ENCODE measurements around the gene TMEM151B. TPM values are rescaled to one million over a fixed set of nuclear protein-coding genes. Genes with fewer than 3 reads are reported as not detected.

The TMEM151B gene
- polyA plus RNA-seq, 2 of the 4 experiments (the other 2 are of a cell fraction): 0.01 TPM; not detected in 1

GRCh38 chr6:44226368-44227147 is 43.7 kb upstream of the TMEM151B start:
- no peak overlapping the region; the same call in 2 of the 3 replicates for H3K4me2 ChIP-seq
- H3K27ac ChIP-seq: no peak overlapping the region
- no peak for DNase-seq (ENCODE audit: low read depth in 1 of 2, low spot score in 1 of 2)
- H3K4me3 ChIP-seq: no peak overlapping the region
- FAIRE-seq: no peak
- H3K4me1 ChIP-seq: peaks cover 40% of the 10 kb centered on the region
- ChIA-PET CTCF (interaction anchor here (0.9 to 9.2 kb wide), 4 partner anchors 9 to 56 kb away, joined by 3 to 111 read pairs (median 9); no protein-coding TSS in a partner anchor), POLR2A (no interaction called here)
- ATAC-seq: no peak
- H3K9me3 ChIP-seq: no peaks in the 10 kb centered on the region
- 85% methylated on average over 11 of the region's 15 CpGs for WGBS (ENCODE audit: missing lambda C conversion rate)
- TF ChIP-seq MAZ (IDR thresholded peaks at IDR 0.05; ENCODE audit: borderline replicate concordance, low read depth, low read length): no peak
- TF ChIP-seq ZSCAN20 (CRISPR knock-in tag; IDR thresholded peaks at IDR 0.05): no peak
- TF ChIP-seq, protein P1, sequence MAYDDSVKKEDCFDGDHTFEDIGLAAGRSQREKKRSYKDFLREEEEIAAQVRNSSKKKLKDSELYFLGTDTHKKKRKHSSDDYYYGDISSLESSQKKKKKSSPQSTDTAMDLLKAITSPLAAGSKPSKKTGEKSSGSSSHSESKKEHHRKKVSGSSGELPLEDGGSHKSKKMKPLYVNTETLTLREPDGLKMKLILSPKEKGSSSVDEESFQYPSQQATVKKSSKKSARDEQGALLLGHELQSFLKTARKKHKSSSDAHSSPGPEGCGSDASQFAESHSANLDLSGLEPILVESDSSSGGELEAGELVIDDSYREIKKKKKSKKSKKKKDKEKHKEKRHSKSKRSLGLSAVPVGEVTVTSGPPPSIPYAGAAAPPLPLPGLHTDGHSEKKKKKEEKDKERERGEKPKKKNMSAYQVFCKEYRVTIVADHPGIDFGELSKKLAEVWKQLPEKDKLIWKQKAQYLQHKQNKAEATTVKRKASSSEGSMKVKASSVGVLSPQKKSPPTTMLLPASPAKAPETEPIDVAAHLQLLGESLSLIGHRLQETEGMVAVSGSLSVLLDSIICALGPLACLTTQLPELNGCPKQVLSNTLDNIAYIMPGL (CRISPR knock-in tag; IDR thresholded peaks at IDR 0.05; ENCODE audit: borderline replicate concordance): no peak
- no peak for TF ChIP-seq SMC3 (IDR thresholded peaks at IDR 0.05)
- TF ChIP-seq BHLHE40 (IDR thresholded peaks at IDR 0.05; ENCODE audit: low read depth, low read length): no peak
- no peak for TF ChIP-seq KDM5A (IDR thresholded peaks at IDR 0.05)
- no peak for TF ChIP-seq BCL3 (IDR thresholded peaks at IDR 0.05)
- no peak for TF ChIP-seq GATA3 (IDR thresholded peaks at IDR 0.05; ENCODE audit: borderline replicate concordance)
- no peak for TF ChIP-seq E2F6 (IDR thresholded peaks at IDR 0.05; ENCODE audit: borderline replicate concordance, low read depth)
- TF ChIP-seq SREBF2 (IDR thresholded peaks at IDR 0.05): no peak
- TF ChIP-seq HOXB13 (CRISPR knock-in tag; IDR thresholded peaks at IDR 0.05; ENCODE audit: low read depth): no peak
- TF ChIP-seq ESRRA (IDR thresholded peaks at IDR 0.05; ENCODE audit: borderline replicate concordance, low read length): no peak
- no peak for TF ChIP-seq NR3C1 (IDR thresholded peaks at IDR 0.05)
- no peak for TF ChIP-seq RCOR1 (IDR thresholded peaks at IDR 0.05; ENCODE audit: low read depth, low read length)
- TF ChIP-seq ZFP36 (IDR thresholded peaks at IDR 0.05; ENCODE audit: borderline replicate concordance, partially characterized antibody): no peak
- no peak for TF ChIP-seq NFE2L2 (conservative IDR thresholded peaks at IDR 0.05; ENCODE audit: low read length)
- no peak for TF ChIP-seq USF2 (IDR thresholded peaks at IDR 0.05)

DNA sequence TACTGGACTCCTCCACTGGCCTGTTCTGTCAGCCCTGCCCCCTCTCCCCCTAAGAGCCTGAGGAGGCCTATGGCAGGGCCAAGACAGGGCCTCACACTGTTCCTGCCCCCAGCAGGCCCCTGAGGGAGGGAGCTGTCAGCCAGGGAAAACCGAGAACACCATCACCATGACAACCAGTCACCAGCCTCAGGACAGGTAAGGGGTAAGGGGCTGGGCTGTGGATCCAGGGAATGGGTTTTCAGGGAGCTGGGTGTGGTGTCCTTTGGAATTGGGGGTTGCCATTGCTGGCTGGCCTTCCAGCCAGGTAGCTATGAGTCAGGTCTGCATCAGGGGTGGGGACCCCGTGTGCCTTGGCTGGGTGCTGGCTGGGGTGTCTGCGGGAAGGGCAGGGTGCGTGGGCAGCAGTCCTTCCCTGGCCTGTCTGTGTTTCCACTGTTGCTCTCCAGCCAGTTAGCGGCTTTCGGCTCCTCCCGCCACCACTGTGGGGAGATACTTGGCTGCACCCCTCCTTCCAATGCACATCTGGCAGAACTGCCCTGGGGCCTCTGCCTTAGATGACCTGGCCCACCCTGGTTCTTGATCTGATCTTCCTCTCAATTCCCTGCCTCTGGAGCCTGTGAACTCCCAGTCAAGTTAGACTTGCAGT is 43.0 kb upstream of the TMEM151B start:
- ATAC-seq (no peak), FAIRE-seq (no peak), DNase-seq (ENCODE audit: low read depth in 1 of 2, low spot score in 1 of 2) (no peak)
- WGBS (ENCODE audit: missing lambda C conversion rate): 52% methylated on average over 3 of the region's 7 CpGs
- Histone ChIP-seq H3K4me3 (no peak overlapping the region), H3K4me2 (no peak overlapping the region), H3K9me3 (no peaks in the 10 kb centered on the region), H3K27ac (no peak overlapping the region), H3K4me1 (peaks cover 33% of the 10 kb centered on the region)
- POLR2A ChIA-PET: no interaction called here
- TF ChIP-seq POLR2AphosphoS2 (conservative IDR thresholded peaks at IDR 0.05; ENCODE audit: low read length) (no peak), CHD2 (IDR thresholded peaks at IDR 0.05; ENCODE audit: low read length, partially characterized antibody) (no peak), CHD4 (IDR thresholded peaks at IDR 0.05; ENCODE audit: borderline replicate concordance) (no peak)
- CTCF ChIA-PET: interaction anchor here (0.9 to 9.2 kb wide), 4 partner anchors 8 to 57 kb away, joined by 3 to 111 read pairs (median 8); no protein-coding TSS in a partner anchor
